ENCODE measurements around the gene ETV6.

- TF ChIP-seq CTCF (IDR thresholded peaks at IDR 0.05) (no peak), POLR2A (IDR thresholded peaks at IDR 0.05) (no peak)
Measured at GRCh38 chr12:11896417-11896929, 247.0 kb downstream of the ETV6 start.

All from upper lobe of left lung (tissue), 4 donors.